ENCODE results near the gene C2orf42.

C2orf42 gene

DNA sequence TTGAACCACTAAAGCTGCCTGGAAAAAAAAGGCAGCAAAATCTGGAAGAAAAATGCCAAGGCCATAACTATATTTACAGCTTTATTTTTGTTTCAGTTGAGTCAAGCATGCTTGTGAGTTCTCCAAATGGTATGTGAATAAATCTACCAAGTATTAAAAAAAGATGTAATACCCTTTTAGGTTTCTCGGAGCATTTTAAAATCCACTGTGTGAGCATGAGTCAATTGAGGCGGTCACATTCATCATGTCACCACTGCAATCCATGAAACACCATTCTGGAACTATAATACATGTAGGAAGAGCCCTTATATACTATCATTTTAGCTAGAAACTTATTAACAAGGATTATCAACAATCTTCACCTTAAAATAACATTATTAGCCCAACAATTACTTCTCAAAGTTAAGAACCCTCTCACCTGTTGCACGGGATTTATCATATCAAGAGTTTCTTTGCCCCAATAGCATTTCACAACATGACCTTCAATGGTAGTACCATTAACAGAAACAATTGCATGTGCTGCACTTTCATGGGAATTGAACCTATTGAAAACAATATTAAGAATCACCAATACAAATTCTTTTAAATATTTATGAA, 24.2 kb upstream of the C2orf42 start:
- TF ChIP-seq, protein P1, sequence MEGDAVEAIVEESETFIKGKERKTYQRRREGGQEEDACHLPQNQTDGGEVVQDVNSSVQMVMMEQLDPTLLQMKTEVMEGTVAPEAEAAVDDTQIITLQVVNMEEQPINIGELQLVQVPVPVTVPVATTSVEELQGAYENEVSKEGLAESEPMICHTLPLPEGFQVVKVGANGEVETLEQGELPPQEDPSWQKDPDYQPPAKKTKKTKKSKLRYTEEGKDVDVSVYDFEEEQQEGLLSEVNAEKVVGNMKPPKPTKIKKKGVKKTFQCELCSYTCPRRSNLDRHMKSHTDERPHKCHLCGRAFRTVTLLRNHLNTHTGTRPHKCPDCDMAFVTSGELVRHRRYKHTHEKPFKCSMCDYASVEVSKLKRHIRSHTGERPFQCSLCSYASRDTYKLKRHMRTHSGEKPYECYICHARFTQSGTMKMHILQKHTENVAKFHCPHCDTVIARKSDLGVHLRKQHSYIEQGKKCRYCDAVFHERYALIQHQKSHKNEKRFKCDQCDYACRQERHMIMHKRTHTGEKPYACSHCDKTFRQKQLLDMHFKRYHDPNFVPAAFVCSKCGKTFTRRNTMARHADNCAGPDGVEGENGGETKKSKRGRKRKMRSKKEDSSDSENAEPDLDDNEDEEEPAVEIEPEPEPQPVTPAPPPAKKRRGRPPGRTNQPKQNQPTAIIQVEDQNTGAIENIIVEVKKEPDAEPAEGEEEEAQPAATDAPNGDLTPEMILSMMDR (conservative IDR thresholded peaks at IDR 0.05; ENCODE audit: low read depth, low read length), result no peak
- Histone ChIP-seq H3K9ac (no peak overlapping the region), H3K27ac (no peak overlapping the region), H4K20me1 (ENCODE audit: insufficient read depth) (no peaks in the 10 kb centered on the region), H3K4me2 (no peak overlapping the region), H3K36me3 (ENCODE audit: insufficient read depth) (0 out of 2 replicates have a peak, but pooled peaks cover 3% of the 10 kb centered on the region), H3K79me2 (ENCODE audit: insufficient read depth, low read depth) (no peaks in the 10 kb centered on the region), H3K4me3 (IDR thresholded peaks at IDR 0.05; ENCODE audit: insufficient read depth, low read depth, low read length) (no peak overlapping the region), H3K4me1 (ENCODE audit: low read depth, poor library complexity, severe bottlenecking) (peaks cover 30% of the 10 kb centered on the region), H2AFZ (ENCODE audit: low read depth) (no peak overlapping the region), H3K27me3 (ENCODE audit: insufficient read depth, low read depth) (no peaks in the 10 kb centered on the region)

DNA sequence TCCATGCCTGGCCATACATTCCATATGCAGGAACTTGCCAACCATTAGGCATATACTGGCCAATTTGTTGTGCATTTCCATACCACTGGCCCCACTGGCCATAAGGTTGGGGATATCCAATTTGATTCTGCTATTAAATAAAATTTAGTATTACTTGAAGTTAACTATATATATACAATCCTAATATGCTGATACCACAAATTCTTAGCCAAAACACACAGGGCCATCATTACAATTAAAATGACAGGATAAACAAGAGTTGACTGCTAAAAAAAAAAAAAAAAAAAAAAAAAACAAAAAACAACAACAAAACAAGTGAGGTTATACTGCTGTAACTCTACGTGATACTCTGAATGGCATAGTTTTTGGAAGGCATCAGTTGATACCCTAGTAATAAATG, 23.5 kb upstream of the C2orf42 start:
- Histone ChIP-seq H2AFZ (ENCODE audit: low read depth) (no peak overlapping the region), H3K36me3 (ENCODE audit: insufficient read depth) (0 out of 2 replicates have a peak, but pooled peaks cover 6% of the 10 kb centered on the region), H3K9ac (no peak overlapping the region), H4K20me1 (ENCODE audit: insufficient read depth) (no peaks in the 10 kb centered on the region), H3K79me2 (ENCODE audit: insufficient read depth, low read depth) (no peaks in the 10 kb centered on the region), H3K4me1 (ENCODE audit: low read depth, poor library complexity, severe bottlenecking) (peaks cover 23% of the 10 kb centered on the region), H3K4me3 (IDR thresholded peaks at IDR 0.05; ENCODE audit: insufficient read depth, low read depth, low read length) (no peak overlapping the region), H3K4me2 (no peak overlapping the region), H3K27ac (no peak overlapping the region), H3K27me3 (ENCODE audit: insufficient read depth, low read depth) (no peaks in the 10 kb centered on the region)
- TF ChIP-seq, protein P1 (conservative IDR thresholded peaks at IDR 0.05; ENCODE audit: low read depth, low read length), result no peak

GRCh38 chr2:70212298-70212932, 21.6 kb upstream of the C2orf42 start:
- Histone ChIP-seq H4K20me1 (ENCODE audit: insufficient read depth) (no peaks in the 10 kb centered on the region), H3K4me2 (no peak overlapping the region), H3K79me2 (ENCODE audit: insufficient read depth, low read depth) (no peaks in the 10 kb centered on the region), H3K27ac (no peak overlapping the region), H3K4me3 (IDR thresholded peaks at IDR 0.05; ENCODE audit: insufficient read depth, low read depth, low read length) (no peak overlapping the region), H2AFZ (ENCODE audit: low read depth) (no peak overlapping the region), H3K27me3 (ENCODE audit: insufficient read depth, low read depth) (no peaks in the 10 kb centered on the region), H3K9ac (no peak overlapping the region), H3K36me3 (ENCODE audit: insufficient read depth) (0 out of 2 replicates have a peak, but pooled peaks cover 6% of the 10 kb centered on the region), H3K4me1 (ENCODE audit: low read depth, poor library complexity, severe bottlenecking) (peaks cover 4% of the 10 kb centered on the region)
- TF ChIP-seq, protein P1 (conservative IDR thresholded peaks at IDR 0.05; ENCODE audit: low read depth, low read length), result no peak

- H3K4me2 ChIP-seq, result no peak overlapping the region
- H3K9ac ChIP-seq, result no peak overlapping the region
- H4K20me1 ChIP-seq (ENCODE audit: insufficient read depth), result no peaks in the 10 kb centered on the region
- no peaks in the 10 kb centered on the region for H3K79me2 ChIP-seq (ENCODE audit: insufficient read depth, low read depth)
- TF ChIP-seq, protein P1 (conservative IDR thresholded peaks at IDR 0.05; ENCODE audit: low read depth, low read length), result no peak
- no peaks in the 10 kb centered on the region for H3K4me1 ChIP-seq (ENCODE audit: low read depth, poor library complexity, severe bottlenecking)
- no peak overlapping the region for H3K4me3 ChIP-seq (IDR thresholded peaks at IDR 0.05; ENCODE audit: insufficient read depth, low read depth, low read length)
- H3K36me3 ChIP-seq (ENCODE audit: insufficient read depth), result 0 out of 2 replicates have a peak, but pooled peaks cover 6% of the 10 kb centered on the region
- no peak overlapping the region for H2AFZ ChIP-seq (ENCODE audit: low read depth)
- H3K27me3 ChIP-seq (ENCODE audit: insufficient read depth, low read depth), result no peaks in the 10 kb centered on the region
- no peak overlapping the region for H3K27ac ChIP-seq
These were observed 20.8 kb upstream of the C2orf42 start for GRCh38 chr2:70211595-70211994.

Data from KMS-11 (cell line).